SK-N-SH treated with all-trans-retinoic acid at 6 μM for 48 hours (cell line): ENCODE data around the gene HOXB4.

Experiments used
- ATAC-seq: fragments of 200-7000 bp; cut with Tn5 transposase; 3 replicates; pipeline ENCODE4 v1.9.1; 2020; ENCODE audit warnings: mild to moderate bottlenecking, moderate library complexity
- CSDC2 ChIP-seq: fragments of 250-450 bp; sonication (Bioruptor Pico); IDR thresholded peaks from 2 replicates; pipeline ENCODE4 v1.5.0; 2020; ENCODE audit warnings: mild to moderate bottlenecking, moderate library complexity
- CSRNP3 ChIP-seq: fragments of 250-450 bp; sonication (Bioruptor Pico); IDR thresholded peaks from 2 replicates; pipeline ENCODE4 v1.5.1; 2021; ENCODE audit warnings: mild to moderate bottlenecking, moderate library complexity
- ESRRG ChIP-seq: fragments of 250-450 bp; sonication (Bioruptor Pico); IDR thresholded peaks from 2 replicates; pipeline ENCODE4 v1.6.1; 2021; ENCODE audit warnings: mild to moderate bottlenecking
- GLIS3 ChIP-seq: fragments of 250-450 bp; sonication (Bioruptor Pico); IDR thresholded peaks from 2 replicates; pipeline ENCODE4 v1.5.0; 2020; ENCODE audit warnings: mild to moderate bottlenecking, moderate library complexity
- ISL1 ChIP-seq: fragments of 250-450 bp; sonication (Bioruptor Pico); IDR thresholded peaks from 2 replicates; pipeline ENCODE4 v2.1.2; 2022; ENCODE audit warnings: mild to moderate bottlenecking, moderate library complexity
- OSR1 ChIP-seq: fragments of 250-450 bp; sonication (Bioruptor Pico); IDR thresholded peaks from 2 replicates; pipeline ENCODE4 v1.8.0; 2022; ENCODE audit warnings: moderate library complexity, mild to moderate bottlenecking, inconsistent platforms
- POU6F1 ChIP-seq: fragments of 250-450 bp; sonication (Bioruptor Pico); IDR thresholded peaks from 2 replicates; pipeline ENCODE4 v1.8.0; 2021; ENCODE audit warnings: low read depth, mild to moderate bottlenecking, moderate library complexity, borderline replicate concordance
- PPARA ChIP-seq: fragments of 250-450 bp; sonication (Bioruptor Pico); IDR thresholded peaks from 2 replicates; pipeline ENCODE4 v1.5.0; 2020; ENCODE audit warnings: mild to moderate bottlenecking, borderline replicate concordance
- RARB ChIP-seq: fragments of 250-450 bp; sonication (Bioruptor Pico); IDR thresholded peaks from 2 replicates; pipeline ENCODE4 v1.8.0; 2021; ENCODE audit warnings: mild to moderate bottlenecking, moderate library complexity
- TCF4 ChIP-seq: fragments of 250-450 bp; sonication (Bioruptor Pico); IDR thresholded peaks from 2 replicates; pipeline ENCODE4 v1.8.0; 2021; ENCODE audit warnings: mild to moderate bottlenecking, moderate library complexity, borderline replicate concordance
- TOX ChIP-seq: fragments of 250-450 bp; sonication (Bioruptor Pico); IDR thresholded peaks from 2 replicates; pipeline ENCODE4 v1.8.0; 2021; ENCODE audit warnings: mild to moderate bottlenecking, moderate library complexity, borderline replicate concordance
- ZNF565 ChIP-seq: fragments of 450-650 bp; formaldehyde crosslinking; conservative IDR thresholded peaks from 2 replicates; pipeline ENCODE4 v1.5.0; 2020; ENCODE audit warnings: low read depth, mild to moderate bottlenecking, moderate library complexity
- ZNF8 ChIP-seq: fragments of 450-650 bp; formaldehyde crosslinking; IDR thresholded peaks from 2 replicates; pipeline ENCODE4 v1.5.0; 2020; ENCODE audit warnings: mild to moderate bottlenecking, moderate library complexity
- TF ChIP-seq, protein P1 (sequence below): fragments of 250-450 bp; sonication (Bioruptor Pico); IDR thresholded peaks from 2 replicates; pipeline ENCODE4 v1.8.0; 2020; ENCODE audit warnings: mild to moderate bottlenecking, moderate library complexity, borderline replicate concordance
- TF ChIP-seq, protein P2 (sequence below): fragments of 250-450 bp; sonication (Bioruptor Pico); IDR thresholded peaks from 2 replicates; pipeline ENCODE4 v1.5.1; 2020; ENCODE audit warnings: low read depth, mild to moderate bottlenecking, moderate library complexity

The HOXB4 gene

DNA sequence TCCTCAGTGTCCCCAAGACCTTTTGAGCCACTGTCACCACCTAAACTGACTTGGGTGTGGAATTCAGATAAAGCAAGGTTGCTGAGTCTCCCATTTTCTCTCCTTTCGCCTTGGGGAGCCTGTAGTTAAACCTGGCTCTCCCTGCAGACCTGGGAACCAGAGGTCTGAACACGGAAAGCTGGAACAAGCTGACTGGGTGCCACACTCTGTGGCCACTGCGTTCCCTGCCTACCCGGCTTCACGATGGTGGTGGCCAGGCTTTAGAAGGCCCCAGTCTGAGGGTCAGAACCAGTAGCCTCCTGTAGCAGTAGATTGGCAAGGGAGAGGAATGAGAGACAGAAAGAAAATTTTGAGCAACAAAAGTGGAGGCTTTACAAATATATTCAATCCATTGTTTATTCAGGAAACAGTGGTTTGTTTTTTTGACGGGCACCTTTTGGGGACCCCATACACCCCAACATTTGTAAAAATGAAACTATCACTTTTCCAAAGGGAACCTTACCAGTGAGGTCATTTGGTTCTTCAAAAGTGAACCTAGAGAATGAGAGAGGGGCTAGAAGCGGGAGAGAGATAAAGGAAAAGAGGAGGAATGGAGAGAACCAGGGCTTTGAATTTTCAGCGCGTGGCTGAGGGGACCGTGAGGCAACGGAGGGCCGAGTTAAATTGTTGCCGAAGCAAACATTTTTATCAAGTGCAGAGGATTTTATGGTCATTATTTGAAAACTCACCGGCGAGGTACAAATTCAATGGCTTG lies 38.7 kb upstream of the HOXB4 start (continued):
- TF ChIP-seq, protein P1, sequence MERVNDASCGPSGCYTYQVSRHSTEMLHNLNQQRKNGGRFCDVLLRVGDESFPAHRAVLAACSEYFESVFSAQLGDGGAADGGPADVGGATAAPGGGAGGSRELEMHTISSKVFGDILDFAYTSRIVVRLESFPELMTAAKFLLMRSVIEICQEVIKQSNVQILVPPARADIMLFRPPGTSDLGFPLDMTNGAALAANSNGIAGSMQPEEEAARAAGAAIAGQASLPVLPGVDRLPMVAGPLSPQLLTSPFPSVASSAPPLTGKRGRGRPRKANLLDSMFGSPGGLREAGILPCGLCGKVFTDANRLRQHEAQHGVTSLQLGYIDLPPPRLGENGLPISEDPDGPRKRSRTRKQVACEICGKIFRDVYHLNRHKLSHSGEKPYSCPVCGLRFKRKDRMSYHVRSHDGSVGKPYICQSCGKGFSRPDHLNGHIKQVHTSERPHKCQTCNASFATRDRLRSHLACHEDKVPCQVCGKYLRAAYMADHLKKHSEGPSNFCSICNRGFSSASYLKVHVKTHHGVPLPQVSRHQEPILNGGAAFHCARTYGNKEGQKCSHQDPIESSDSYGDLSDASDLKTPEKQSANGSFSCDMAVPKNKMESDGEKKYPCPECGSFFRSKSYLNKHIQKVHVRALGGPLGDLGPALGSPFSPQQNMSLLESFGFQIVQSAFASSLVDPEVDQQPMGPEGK (CRISPR knock-in tag), result no peak
- no peak for TF ChIP-seq PPARA (CRISPR knock-in tag)
- no peak for TF ChIP-seq OSR1 (CRISPR knock-in tag)
- TF ChIP-seq POU6F1 (CRISPR knock-in tag), result no peak

GRCh38 chr17:48615963-48616716 lies 38.0 kb upstream of the HOXB4 start:
- TF ChIP-seq RARB (CRISPR knock-in tag) (no peak), ZNF8 (CRISPR knock-in tag) (no peak), CSDC2 (CRISPR knock-in tag) (no peak), ESRRG (CRISPR knock-in tag) (no peak), CSRNP3 (no peak), ZNF565 (CRISPR knock-in tag) (no peak), GLIS3 (CRISPR knock-in tag) (no peak), ISL1 (CRISPR knock-in tag) (no peak), PPARA (CRISPR knock-in tag) (no peak), POU6F1 (CRISPR knock-in tag) (no peak), TOX (CRISPR knock-in tag) (no peak)
- TF ChIP-seq, protein P2, sequence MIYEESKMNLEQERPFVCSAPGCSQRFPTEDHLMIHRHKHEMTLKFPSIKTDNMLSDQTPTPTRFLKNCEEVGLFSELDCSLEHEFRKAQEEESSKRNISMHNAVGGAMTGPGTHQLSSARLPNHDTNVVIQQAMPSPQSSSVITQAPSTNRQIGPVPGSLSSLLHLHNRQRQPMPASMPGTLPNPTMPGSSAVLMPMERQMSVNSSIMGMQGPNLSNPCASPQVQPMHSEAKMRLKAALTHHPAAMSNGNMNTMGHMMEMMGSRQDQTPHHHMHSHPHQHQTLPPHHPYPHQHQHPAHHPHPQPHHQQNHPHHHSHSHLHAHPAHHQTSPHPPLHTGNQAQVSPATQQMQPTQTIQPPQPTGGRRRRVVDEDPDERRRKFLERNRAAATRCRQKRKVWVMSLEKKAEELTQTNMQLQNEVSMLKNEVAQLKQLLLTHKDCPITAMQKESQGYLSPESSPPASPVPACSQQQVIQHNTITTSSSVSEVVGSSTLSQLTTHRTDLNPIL (CRISPR knock-in tag), result no peak
- no peak for ATAC-seq

DNA sequence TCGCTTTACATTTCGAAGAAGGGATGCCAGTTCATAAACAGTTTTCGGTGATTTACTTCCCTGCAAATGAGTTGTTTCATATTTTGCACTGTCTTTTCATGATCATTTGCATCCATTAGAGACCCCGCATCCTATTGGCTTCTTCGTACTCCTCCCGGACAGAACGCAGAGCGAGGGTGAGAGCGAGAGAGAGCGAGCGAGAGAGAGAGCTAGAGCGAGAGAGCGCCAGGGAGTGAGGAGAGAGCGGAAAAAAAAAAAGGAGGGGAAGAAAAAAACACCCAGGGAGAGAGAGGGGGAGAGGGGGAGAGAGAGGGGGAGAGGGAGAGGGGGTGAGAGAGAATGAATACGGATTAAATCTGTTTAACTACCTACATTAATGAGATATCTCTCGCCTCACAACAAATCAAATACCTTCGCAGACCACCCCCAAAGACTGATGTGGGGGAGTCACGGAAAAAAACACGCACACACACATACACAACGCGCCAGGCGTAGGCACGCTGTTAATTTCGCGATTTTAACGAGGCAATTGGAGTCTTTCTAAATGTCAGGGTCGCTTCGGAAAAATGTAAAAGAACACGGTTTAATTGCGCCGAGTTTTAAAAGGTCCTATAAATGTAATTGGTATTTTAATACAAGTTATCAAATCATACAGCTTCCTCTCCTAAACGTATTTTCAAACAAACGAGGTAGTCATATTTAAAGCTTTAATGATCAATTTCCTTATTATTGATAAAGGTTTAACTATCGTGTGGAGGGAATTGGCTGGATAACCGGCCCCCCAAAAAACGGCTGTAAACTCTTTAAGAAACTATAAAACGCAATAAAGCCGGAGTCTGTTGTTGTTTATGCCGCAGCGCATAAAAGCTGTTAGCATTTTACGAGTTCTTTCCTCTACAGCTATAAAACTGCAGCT lies 37.2 kb upstream of the HOXB4 start, which contains the start of gene HOXB8:
Gene HOXB8, minus strand, starts transcription at position 246 of the 916 bp plus-strand sequence. CDS start 588 bp downstream, outside the sequence.
- TF ChIP-seq ESRRG (CRISPR knock-in tag) (no peak), TCF4 (CRISPR knock-in tag) (no peak)

More for the DNA sequence above, 37.2 kb upstream of the HOXB4 start, which contains the start of gene HOXB8:
- no peak for ATAC-seq
